Heart right ventricle (tissue), 16 donors: ENCODE data around the gene RASGRP4. TPM values are rescaled to one million over a fixed set of nuclear protein-coding genes. Genes with fewer than 3 reads are reported as not detected.
"Not testable (repeated sequence)": the region's sequence is repeated elsewhere in the genome, so short reads cannot be mapped to it uniquely, and the experiment has no call there.

ENCODE experiments used
- ATAC-seq, 8 donors: fragments of 200-7000 bp; cut with Tn5 transposase; one replicate each; pipeline ENCODE4 v1.9.1; 2020; ENCODE audit warnings: mild to moderate bottlenecking in 8 of 8, moderate library complexity in 8 of 8, moderate number of reproducible peaks in 1 of 8
- DNase-seq, 2 donors: peaks; one replicate each; pipeline ENCODE4 v3.0.0-alpha.2; 2020
- H3K27ac ChIP-seq, 10 donors: fragments of 200-600 bp; sonication (generic) in 2 of 10; one replicate each; pipeline versions ENCODE4 v1.5.0 to v1.8.0; 2020 to 2022; ENCODE audit warnings: mild to moderate bottlenecking in 3 of 10
- H3K27me3 ChIP-seq, 7 donors: fragments of 200-600 bp; one replicate each; pipeline ENCODE4 v1.8.0; 2021 to 2022; ENCODE audit warnings: mild to moderate bottlenecking in 2 of 7
- H3K36me3 ChIP-seq, 9 donors: fragments of 200-600 bp; sonication (generic) in 1 of 9; one replicate each; pipeline versions ENCODE4 v1.5.0 to v1.8.0; 2020 to 2022; ENCODE audit warnings: mild to moderate bottlenecking in 2 of 9
- H3K4me1 ChIP-seq, 9 donors: fragments of 200-600 bp; sonication (generic) in 1 of 9; one replicate each; pipeline versions ENCODE4 v1.5.0 to v1.8.0; 2020 to 2022; ENCODE audit warnings: mild to moderate bottlenecking in 4 of 9
- H3K4me3 ChIP-seq, 10 donors: fragments of 200-600 bp; sonication (generic) in 2 of 10; one replicate each; pipeline versions ENCODE4 v1.5.0 to v1.8.0; 2020 to 2022; ENCODE audit warnings: mild to moderate bottlenecking in 7 of 10, moderate library complexity in 2 of 10
- H3K9me3 ChIP-seq, 11 donors: fragments of 200-600 bp in 10 of 11; sonication (generic) in 2 of 11; one replicate each; pipeline versions ENCODE4 v1.5.0 to v1.8.0; 2013 to 2022; ENCODE audit warnings: mild to moderate bottlenecking in 2 of 11, control low read depth in 1 of 11, moderate library complexity in 1 of 11
- WGBS, 2 donors: extraction: QIAGEN DNeasy Blood & Tissue Kit; methylation state at CpG; one replicate each; pipeline ENCODE4 v1.1.7; 2013; ENCODE audit warnings: inconsistent platforms in 1 of 2; 5-methylcytosine and 5-hydroxymethylcytosine counted together
- intact Hi-C, 10 donors: fragments of 100-400 bp; cut with DNase I; formaldehyde crosslinking; loops; one replicate each; pipeline versions ENCODE4 v1.11.1 to v1.14.2; 2022
- polyA plus RNA-seq, 2 donors: library from polyadenylated mRNA; stranded (reverse); fragments of 200-250 nt; gene quantifications; one replicate each; pipeline ENCODE4 v1.2.3, GENCODE V29; 2013
- total RNA-seq, 10 donors: library from RNA; stranded (reverse); fragmentation: NEBNext Ultra II Directional in 3 of 10; extraction: Animal tissue kit (Norgen Biotek cat#: 25700) in 3 of 10; gene quantifications; one replicate each; pipeline versions ENCODE4 v1.2.1 to v1.2.4, GENCODE V29; 2021 to 2023
- TF ChIP-seq, protein P1 (sequence below), 9 donors: fragments of 200-600 bp; sonication (generic) in 2 of 9; IDR thresholded peaks; one replicate each; pipeline versions ENCODE4 v1.5.0 to v1.8.0; 2021 to 2022; ENCODE audit warnings: antibody characterized with exemption in 9 of 9, mild to moderate bottlenecking in 5 of 9, moderate library complexity in 1 of 9
- donor health status: Arrhythmogenic right ventricular cardiomyopathy.
- donor health status: ischemic (EF 13 %, LVEDD 7.1; RV severe dilation, severe dysfunction).
- donor health status: healthy with polysubstance abuse.
- donor health status: DM: no; HTN: yes; CAD: no.
- donor health status: DM: no; HTN: no; CAD: no.
- donor health status: ischemic (EF 25% LVEDD 6.9; RV normal size, moderate dysfunction).
- donor health status: ischemic (EF 25% LVEDD 5.7; RV mildly dilated, moderate dysfunction).
- donor health status: healthy.
- donor health status: DM: yes; HTN: yes; CAD: no.
- donor health status: Ischemic cardiomyopathy.
- donor health status: ischemic (EF 35%, LVEDD 5.7; RV mildly dilated, moderate dysfunction).
- donor health status: nonischemic (EF 11% LVEDD 7.7; RV severe dilation, severe dysfunction).
- donor health status: DM: yes; HTN: yes; CAD: no.
- donor health status: PGD.
- donor health status: ischemic (EF 29% LVEDD 5.4; RV normal size, mild dysfunction).
- donor health status: nonischemic (EF 23%, LVEDD 6.1; RV moderate dilation, normal function).

Gene RASGRP4
- total and polyA plus RNA-seq, 12 donors = 0.42 to 3.5 (median 0.91) TPM

DNA sequence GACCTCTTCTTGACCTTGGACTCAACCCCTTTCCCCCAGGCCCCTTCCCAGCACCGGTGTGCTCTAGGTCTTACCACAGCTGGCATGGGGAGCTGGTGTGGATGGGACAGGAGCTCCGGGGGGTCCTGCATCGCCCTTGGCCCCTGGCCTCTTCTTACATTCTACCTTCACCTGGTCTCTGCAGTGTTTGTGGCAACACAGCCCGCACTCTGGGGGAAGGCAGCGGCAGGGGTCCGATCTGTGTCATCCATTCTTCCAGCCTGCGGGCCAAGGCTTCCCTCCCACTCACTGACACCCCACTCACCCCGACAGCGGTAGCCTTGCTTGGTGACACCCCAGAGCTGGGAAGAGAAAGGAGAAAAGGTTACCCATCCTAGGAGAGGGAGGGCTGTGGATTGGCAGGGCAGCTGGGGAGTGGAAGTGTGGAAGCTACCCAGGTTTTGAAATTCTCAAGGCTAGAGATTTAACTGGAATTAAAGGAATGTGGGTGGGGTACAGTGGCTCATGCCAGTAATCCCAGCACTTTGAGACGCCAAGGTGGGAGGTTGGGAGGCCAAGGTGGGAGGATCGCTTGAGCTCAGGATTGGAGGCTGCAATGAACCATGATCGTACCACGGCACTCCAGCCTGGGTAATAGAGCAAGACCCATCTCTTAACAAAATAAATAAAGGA is 14.8 kb downstream of the RASGRP4 start:
- 83 to 84% methylated on average over 13 of the region's 13 CpGs for WGBS, 2 donors
- TF ChIP-seq, protein P1, sequence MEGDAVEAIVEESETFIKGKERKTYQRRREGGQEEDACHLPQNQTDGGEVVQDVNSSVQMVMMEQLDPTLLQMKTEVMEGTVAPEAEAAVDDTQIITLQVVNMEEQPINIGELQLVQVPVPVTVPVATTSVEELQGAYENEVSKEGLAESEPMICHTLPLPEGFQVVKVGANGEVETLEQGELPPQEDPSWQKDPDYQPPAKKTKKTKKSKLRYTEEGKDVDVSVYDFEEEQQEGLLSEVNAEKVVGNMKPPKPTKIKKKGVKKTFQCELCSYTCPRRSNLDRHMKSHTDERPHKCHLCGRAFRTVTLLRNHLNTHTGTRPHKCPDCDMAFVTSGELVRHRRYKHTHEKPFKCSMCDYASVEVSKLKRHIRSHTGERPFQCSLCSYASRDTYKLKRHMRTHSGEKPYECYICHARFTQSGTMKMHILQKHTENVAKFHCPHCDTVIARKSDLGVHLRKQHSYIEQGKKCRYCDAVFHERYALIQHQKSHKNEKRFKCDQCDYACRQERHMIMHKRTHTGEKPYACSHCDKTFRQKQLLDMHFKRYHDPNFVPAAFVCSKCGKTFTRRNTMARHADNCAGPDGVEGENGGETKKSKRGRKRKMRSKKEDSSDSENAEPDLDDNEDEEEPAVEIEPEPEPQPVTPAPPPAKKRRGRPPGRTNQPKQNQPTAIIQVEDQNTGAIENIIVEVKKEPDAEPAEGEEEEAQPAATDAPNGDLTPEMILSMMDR (IDR thresholded peaks at IDR 0.05) = no peak
- Histone ChIP-seq H3K9me3 (no peaks in the 10 kb centered on the region), H3K27me3 (peaks cover 0 to 4% (median 0%) of the 10 kb centered on the region in 7 donors), H3K27ac (no peak overlapping the region), H3K4me1 (no peaks in the 10 kb centered on the region), H3K4me3 (no peak overlapping the region), H3K36me3 (peaks cover 0 to 60% (median 7%) of the 10 kb centered on the region in 9 donors)
- DNase-seq (no peak), ATAC-seq (peak in 1 of 8 donors; percentile 35)
- intact Hi-C loops = no loop called here

DNA sequence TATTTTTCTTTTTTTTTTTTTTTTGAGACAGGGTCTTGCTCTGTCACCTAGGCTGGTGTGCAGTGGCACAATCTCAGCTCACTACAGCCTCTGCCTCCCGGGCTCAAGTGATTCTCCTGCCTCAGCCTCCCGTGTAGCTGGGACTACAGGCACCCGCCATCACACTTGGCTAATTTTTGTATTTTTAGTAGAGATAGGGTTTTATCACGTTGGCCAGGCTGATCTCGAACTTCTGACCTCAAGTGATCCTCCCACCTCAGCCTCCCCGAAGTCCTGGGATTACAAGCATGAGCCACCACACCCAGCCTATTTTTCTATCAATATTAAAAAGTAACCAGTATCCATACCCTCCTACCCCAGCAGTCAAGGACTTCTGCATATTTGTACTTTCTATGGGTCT is 15.6 kb downstream of the RASGRP4 start:
- H3K27ac ChIP-seq, H3K9me3 ChIP-seq, intact Hi-C loops, H3K4me3 ChIP-seq, H3K4me1 ChIP-seq, H3K27me3 ChIP-seq, ATAC-seq, DNase-seq: not testable (repeated sequence)
- WGBS, 2 donors = 67 to 71% methylated on average over 6 of the region's 6 CpGs
- H3K36me3 ChIP-seq = peaks cover 0 to 65% (median 7%) of the 10 kb centered on the region in 9 donors

DNA sequence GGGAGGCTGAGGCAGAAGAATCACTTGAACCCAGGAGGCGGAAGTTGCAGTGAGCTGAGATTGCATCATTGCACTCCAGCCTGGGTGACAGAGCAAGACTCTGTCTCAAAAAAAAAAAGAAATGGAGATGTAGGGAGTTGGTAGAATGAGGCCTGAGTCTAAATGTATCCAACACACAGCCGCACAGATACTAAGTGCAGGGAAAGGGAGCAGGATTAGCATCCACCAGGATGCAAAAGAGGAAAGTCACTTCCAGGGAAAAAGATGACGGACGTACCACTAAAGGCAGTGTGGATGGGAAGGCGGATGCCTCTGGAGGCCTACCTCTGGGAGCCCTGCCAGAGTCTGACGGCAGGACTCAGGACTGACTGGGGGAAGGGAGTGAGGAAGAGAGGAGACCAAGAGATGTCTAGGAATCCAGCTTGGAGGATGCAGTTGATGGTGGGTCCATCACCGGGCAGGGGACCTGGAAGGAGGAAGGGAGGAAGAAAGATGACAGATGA is 16.3 kb downstream of the RASGRP4 start:
- peak; percentile 30 to 50 for DNase-seq

DNA sequence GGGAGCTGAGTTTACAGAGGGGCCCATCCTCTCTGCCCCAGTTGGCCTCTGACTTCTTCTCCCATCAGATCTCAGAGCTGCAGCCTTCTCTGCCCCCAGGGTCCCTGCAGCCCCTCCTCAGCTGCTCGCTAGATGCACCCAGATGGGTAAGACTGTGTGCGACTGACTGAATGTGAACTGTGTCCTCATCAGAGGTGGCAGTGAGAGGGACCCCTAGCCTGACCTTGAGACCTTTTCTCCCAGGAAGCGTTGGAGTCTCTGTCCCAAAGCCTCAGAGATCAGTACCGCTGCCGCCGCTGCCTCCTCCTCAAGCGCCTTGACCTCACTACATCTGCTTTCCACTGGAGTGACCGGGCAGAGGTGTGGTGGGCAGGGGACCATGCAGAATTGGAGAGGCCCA is 20.7 kb downstream of the RASGRP4 start:
- Histone ChIP-seq H3K27me3 (peaks cover 0 to 14% (median 8%) of the 10 kb centered on the region in 7 donors), H3K9me3 (no peaks in the 10 kb centered on the region), H3K4me1 (peaks cover 0 to 17% (median 11%) of the 10 kb centered on the region in 9 donors), H3K4me3 (no peak overlapping the region), H3K27ac (no peak overlapping the region), H3K36me3 (peaks cover 0 to 50% (median 12%) of the 10 kb centered on the region in 9 donors)
- WGBS, 2 donors = 94 to 97% methylated on average over 8 of the region's 8 CpGs
- TF ChIP-seq, protein P1 (IDR thresholded peaks at IDR 0.05) = no peak
- ATAC-seq (no peak), DNase-seq (no peak)
- intact Hi-C loops = loop anchor here in 7 of 10 donors (10.0 kb wide), 4 partner anchors 110 to 1070 kb away; partner anchors contain the start of genes MRPS12 (in 1 of the 7) and SARS2 (in 1 of the 7)

More for the DNA sequence above, 16.3 kb downstream of the RASGRP4 start:
- Histone ChIP-seq H3K36me3 (peaks cover 0 to 68% (median 12%) of the 10 kb centered on the region in 9 donors), H3K4me1 (no peaks in the 10 kb centered on the region), H3K9me3 (no peaks in the 10 kb centered on the region), H3K4me3 (no peak overlapping the region), H3K27me3 (peaks cover 0 to 1% (median 0%) of the 10 kb centered on the region in 7 donors), H3K27ac (no peak overlapping the region)
- TF ChIP-seq, protein P1 (IDR thresholded peaks at IDR 0.05) = no peak
- intact Hi-C loops = loop anchor here in 7 of 10 donors (10.0 kb wide), 4 partner anchors 105 to 1065 kb away; partner anchors contain the start of genes MRPS12 (in 1 of the 7) and SARS2 (in 1 of the 7)
- ATAC-seq = peak in 7 of 8 donors; percentile 55 to 83 (median 73)
- 29 to 37% methylated on average over 7 of the region's 7 CpGs for WGBS, 2 donors
